HG02610 (cell line): ENCODE results near the gene RPP25L.

ENCODE experiments used
- ATAC-seq: cut with Tn5 transposase; IDR thresholded peaks from one replicate; pipeline ENCODE4 v1.9.1; 2021; ENCODE audit warnings: mild to moderate bottlenecking, moderate library complexity; ENCODE audit not compliant: unreplicated experiment

RPP25L gene

GRCh38 chr9:34638138-34638445, 26.2 kb upstream of the RPP25L start:
- no peak for ATAC-seq

DNA sequence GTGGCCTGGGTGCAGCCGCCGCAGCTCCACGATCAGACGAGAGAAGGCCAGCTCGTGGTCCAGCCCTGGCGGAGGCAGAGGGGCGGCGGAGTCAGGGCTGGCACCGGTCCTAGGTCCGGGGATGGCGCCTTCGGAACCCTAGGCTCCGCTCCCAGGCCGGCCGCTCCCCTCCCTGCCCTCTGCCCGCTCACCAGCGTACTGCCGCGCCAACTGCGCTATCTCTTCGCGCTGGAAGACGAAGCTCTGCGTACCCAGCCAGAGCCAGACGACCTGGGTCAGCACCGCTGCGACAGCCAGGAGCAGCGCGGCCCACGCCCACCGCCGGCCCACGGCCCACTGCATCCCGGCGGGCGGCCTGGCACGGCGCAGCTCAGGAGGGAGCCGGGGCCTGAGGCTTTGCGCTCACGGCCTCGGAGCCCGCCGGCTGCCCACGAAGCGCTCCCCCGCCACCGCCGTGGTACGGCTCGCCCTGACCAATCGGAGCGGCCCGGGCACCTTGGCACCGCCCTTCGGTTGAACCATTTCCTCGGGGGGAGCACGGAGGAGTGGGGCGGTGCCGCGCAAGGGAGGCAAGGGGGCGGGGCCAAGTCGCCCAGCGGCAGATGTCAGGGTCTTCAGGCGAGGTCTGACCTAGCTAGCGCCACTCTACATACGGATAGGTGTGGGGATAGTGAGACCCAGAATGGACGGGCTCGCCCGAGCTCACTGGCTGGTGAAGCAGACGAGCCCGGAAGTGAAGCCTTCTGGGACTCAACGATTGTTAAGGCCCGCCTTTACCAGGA, 25.6 kb upstream of the RPP25L start, which contains the start of gene SIGMAR1:
Gene SIGMAR1 (minus strand): TSS at position 432 of the 782 bp plus-strand sequence. CDS start 90 bp downstream, at position 342.
- peak; percentile 86 for ATAC-seq

DNA sequence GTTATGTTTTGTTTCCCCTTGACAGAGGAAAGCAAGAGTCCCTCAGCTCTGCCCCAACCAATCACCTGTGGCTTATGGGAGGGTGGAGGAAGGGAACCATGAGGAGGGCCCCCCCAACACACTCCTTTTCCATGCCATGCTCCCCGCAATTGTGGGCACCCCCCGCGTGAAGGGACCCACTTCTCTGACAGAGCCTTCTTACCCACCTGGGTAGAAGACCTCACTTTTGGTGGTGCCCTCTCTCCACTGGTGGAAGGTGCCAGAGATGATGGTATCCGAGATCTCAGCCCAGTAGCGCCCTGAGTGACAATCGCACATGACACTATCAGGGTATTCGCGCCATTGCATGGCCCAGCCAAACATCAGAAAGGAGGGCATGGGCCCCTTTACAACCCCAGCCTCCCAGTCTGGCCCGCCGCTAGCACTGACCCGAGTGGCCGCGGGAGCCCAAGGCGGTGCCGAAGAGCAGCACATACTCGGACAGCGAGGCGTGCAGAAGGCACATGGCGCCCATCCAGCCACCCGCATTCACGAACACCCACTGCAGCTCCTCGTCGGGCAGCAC, 25.0 kb upstream of the RPP25L start:
- ATAC-seq = no peak

DNA sequence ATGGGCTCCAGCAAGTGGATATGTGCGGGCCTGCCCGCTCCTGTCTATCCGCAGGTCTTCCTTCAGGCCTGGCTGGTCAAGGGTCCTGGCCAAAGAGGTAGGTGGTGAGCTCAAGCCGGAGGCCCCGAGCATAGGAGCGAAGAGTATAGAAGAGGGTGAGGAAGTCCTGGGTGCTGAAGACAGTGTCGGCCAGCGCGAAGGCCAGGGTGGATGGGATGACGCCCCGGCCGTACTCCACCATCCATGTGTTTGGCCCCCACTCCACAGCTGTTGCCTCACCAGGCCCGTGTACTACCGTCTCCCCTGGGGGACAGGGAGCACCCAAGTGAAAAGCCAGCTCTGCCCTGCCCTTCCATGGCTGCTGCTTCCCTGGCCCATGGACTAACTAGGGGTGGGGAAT, 23.7 kb upstream of the RPP25L start:
- ATAC-seq = no peak

DNA sequence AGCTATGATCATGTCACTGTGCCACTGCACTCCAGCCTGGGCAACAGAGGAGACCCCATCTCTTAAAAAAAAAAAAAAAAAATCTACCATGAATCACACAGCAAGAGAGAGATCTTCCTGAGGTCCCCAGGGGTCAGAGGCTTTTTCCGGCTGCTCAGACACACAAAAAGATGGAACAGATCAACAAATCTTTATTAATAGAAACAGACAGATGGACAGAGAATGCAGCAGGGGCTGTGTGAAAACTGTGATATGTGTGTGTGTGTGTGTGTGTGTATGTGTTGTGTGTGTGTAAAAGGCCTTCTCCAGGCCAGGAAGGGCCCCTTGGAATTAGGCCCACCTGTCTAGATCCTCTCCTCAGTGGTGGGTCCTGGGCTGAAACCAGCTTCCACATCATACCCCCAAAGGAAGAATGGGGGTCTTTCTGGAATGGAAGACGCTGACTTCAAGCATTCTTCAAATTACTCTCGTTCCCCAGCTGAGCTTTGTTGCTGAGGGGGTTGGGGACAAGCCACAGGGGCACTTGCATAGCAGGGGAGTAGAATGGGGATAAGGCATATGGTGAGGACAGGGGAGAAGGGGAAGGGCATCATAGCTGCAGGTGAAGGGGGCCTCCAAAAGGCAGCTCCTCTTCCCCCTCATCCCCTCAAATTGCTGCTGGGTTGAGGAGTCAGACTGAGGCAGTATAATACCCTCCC, 22.8 kb upstream of the RPP25L start:
- no peak for ATAC-seq

DNA sequence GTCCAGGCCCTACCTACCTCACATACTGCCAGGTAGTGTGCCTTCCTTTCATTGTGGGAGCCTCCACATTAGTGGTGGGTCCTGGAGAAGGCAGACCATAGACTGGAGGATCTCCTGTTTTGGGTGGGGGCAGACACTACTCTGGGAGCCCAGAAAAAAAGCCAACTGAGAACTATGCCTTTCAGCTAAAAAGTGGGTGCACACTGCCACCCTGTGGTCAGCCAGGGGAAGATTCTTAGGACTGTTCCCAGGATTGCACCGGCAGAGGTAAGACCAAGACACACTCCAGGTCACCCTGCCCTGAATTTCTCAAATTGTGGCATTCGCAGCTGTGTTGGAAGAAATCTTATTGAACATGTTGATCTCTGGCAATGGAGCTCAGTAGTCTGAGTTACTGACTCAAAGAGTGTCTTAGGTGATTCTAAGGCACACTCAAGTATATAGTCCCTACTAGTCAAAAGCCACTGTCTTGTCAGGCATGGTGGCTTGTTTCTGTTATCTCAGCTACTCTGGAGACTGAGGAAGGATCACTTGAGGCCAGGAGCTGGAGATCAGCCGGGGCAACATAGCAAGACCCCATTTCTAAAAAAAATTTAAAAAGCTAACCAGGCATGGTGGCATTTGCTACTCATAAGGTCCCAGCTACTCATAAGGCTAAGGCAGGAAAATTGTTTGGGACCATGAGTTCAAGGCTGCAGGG, 22.1 kb upstream of the RPP25L start:
- no peak for ATAC-seq

DNA sequence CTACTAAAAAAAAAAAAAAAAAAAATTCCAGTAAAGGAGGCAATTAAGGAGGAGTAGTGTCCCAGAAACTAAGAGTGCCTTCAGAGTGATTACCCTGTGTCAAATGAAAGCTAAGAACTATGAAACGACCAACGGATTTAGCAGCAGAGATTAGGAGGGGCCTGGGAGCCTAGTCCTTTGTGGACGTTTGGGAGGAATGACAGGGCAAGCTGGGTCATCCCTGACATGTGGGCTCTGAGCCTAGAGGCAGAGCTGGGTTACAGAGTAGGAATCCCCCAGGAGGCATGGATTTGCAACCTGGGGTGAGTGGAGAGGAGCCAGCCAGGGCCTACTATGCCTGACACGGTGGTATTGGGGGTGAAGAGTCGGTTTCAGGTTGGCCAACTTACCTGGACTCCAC, 21.3 kb upstream of the RPP25L start:
- ATAC-seq = no peak

- no peak for ATAC-seq
Measured at GRCh38 chr9:34630402-34631154, 18.7 kb upstream of the RPP25L start.

- no peak for ATAC-seq
Measured at GRCh38 chr9:34629491-34629808, 17.6 kb upstream of the RPP25L start.

DNA sequence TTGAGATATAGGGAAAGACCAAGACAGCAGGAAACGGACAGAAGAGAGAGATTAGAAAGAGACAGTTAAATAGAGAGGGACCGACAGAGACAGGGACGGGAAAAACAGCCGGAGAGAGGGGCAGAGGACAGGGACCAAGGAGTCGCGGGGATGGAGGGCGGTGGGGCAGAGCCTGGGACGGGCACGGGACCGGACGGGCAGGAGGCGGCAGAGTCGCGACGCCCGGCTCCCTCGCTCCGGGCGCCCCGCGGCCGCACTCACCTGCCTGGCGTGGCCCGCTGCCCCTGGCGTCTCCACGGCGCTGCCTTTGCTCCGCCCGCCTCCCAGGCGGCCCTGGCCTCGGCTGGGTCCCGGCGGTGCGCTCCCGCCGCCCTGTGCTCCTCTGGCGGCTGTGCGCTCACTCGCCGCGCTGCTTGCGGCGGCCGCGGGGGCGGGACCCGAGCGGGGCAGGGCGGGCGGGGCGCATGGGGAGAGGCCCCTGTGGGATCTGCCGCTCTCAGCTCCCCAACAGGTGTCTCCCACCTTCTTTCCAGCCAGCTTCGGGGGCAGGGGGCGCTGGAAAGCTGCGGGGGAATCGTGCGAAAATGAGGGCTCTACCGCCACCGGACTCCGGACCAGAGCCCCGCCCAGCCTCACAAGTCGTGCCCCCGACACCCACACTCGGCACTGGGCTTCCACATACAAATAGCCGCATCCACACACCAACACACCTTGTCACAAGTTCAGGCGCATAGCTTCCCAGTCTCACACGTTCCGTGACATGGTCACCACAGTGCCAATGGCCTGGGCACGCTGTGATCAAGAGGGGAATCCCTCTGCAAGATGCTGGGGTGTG, 17.0 kb upstream of the RPP25L start, which contains the start of gene ARID3C:
Gene ARID3C (minus strand): TSS at position 411 of the 835 bp plus-strand sequence. CDS start 1,052 bp downstream, outside the sequence.
- no peak for ATAC-seq

GRCh38 chr9:34627716-34628655, 16.1 kb upstream of the RPP25L start:
- ATAC-seq = no peak

- no peak for ATAC-seq
Measured at GRCh38 chr9:34625186-34625486, 13.2 kb upstream of the RPP25L start.

DNA sequence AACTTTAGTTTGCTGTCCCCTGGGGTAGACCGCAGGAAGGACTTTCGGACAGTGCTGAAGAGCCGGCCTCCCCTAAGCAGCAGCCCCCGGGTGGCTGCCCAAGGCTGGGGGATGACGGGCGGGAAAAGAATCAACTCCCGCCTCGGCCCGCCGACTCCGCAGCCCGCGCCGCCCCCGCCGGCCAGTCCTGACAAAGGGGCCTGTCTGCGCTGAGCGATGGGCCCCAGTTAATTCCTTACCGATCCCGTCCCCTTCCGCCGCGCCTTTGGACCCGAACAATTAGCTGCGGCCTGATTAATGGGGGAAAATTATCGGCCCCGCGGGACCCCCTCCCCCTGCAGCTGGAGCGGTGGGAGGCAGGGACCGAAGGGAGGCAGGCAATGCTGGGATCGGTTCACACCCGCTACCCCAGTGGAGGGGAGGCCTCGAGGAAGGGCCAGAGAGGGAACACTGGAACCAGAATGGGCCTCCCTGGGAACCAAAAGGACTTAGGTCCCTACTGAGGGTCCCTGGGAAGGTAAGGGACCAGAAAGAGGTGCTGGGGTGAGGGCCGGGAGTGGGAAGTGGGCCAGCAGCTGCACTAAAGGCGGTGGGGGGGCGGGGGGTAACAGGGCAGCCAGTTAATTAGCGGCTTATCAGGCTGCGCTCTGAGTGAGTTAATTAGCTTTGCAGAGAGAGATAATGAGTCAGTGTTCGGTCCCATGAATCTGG, 12.7 kb upstream of the RPP25L start:
- ATAC-seq = no peak

GRCh38 chr9:34623374-34624235, 11.7 kb upstream of the RPP25L start:
- ATAC-seq = no peak

DNA sequence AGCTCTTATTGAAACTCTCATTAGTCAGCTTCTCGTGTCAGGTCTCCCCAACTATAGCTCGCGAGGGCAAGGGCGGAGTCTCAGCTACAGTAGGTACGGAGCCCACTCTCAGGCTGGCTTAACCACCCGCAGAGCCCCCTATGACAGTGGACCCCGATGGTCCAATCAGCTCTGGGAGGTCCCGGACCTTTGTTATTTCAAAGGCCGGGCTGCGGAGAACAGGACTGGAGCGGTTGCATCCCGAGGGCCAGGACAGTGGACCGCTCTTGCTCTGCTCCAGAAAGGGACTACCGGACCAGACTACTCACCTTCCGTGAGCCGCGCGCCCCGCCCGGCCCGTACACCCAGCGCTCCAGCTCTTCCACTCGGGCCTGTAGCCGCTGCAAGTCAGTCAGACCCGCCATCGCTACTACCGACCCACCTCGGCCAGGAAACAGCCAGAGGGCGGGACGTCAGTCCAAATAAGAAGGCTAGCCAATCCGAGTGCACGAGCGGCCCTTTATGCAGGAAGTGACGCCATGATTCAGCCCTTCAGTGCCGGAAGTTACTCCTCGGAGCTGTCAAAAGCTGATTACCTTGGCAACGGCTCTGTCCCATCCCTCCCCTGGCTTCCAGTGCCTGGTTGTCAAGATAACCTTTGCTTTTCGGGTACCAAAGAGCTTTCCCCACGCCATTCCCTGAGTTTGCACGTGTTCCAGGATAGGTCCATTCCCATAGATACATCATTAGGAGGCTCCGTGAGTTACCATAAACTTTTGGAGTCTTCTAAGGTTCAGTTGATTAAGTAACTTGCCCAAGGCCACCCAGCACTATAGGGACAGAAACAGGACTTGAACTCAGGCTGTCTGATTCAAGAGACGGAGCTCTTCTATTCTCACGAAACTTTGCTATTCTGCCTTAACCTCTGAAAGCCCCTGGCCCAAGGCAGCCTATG, 8.4 kb upstream of the RPP25L start, which contains the start of gene DCTN3:
Gene DCTN3 (minus strand): TSS at position 435 of the 934 bp plus-strand sequence. CDS start 31 bp downstream, at position 404.
- ATAC-seq = peak; percentile 99

GRCh38 chr9:34615132-34615531, 3.2 kb upstream of the RPP25L start:
- ATAC-seq = no peak
